ENCODE data around the gene SYNC.

Gene SYNC

DNA sequence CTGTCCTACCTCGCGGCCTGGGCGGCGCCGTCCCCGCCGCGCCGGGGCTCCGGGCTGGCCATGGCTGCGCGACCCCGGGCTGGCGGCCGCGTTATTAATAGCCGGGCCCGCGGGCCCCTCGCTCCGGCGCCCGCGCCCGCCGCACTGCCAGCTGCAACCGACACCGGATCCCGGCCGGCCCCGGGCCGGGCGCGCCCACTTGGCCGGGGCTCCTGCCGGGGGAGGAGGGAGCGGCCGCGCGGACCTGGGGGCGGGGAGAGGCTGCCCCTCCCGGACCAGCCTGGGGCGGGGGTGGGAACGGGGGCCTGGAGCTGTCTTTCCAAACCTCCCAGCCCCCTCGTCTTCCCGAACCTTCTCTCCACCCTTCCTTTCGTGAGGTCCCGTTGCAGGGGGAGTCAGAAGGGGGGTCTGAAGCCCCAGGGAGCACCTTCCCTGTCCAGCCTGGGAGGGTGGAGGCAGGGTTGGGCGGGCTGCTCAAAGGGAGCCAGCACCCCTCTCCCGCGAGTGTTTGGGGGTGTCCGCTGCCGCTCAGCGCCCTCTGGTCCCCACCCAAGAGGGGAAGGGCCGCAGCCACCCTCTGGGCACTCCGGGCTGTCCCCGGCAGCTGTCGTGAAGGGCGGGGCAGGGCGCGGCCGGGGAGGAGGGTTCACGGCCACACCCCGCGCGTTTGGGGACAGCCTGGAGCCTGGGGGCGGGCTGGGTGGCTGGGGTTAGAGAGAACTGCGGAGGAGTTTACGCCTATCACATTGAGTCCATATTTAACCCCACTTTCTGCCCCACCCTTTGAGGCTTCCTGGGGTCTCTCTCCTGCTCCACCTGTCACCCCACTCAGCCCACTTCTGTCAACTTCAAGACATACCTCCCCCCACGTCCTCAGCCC lies at the start of gene SYNC:
TSS of gene SYNC (minus strand) at position 172 of the 880 bp plus-strand sequence. CDS start at position 62, 110 bp downstream.
- no peak for FAIRE-seq
- peak; percentile 67 for DNase-seq (ENCODE audit: low spot score)

- no peak for DNase-seq (ENCODE audit: low spot score)
- FAIRE-seq, result no peak
Observed at GRCh38 chr1:32749771-32750170, 47.2 kb upstream of the SYNC start.

- no peak for DNase-seq (ENCODE audit: low spot score)
- no peak for FAIRE-seq
Observed at GRCh38 chr1:32749332-32749731, 46.8 kb upstream of the SYNC start.

- FAIRE-seq, result no peak
- DNase-seq (ENCODE audit: low spot score), result no peak
Observed at GRCh38 chr1:32748926-32749325, 46.4 kb upstream of the SYNC start.

- DNase-seq (ENCODE audit: low spot score) (no peak), FAIRE-seq (no peak)
Observed at GRCh38 chr1:32748348-32748747, 45.8 kb upstream of the SYNC start.

DNA sequence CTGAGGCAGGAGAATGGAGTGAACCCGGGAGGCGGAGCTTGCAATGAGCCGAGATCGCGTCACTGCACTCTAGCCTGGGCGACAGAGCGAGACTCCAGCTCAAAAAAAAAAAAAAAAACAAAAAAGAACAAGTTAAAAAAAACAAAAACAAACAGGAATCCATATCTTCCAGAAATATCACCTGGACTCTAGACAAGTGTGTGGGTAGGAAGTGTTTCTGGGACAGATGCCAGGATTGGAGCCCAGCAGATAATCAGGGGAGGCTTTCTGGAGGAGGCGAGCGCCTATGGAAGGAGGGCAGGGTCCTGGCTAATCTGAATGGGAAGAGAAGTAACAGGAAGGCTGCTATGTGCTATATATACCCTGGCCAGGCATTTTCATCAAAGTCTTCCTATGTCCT lies 43.6 kb upstream of the SYNC start:
- FAIRE-seq (no peak), DNase-seq (ENCODE audit: low spot score) (no peak)

GRCh38 chr1:32744071-32744425 lies 41.5 kb upstream of the SYNC start:
- DNase-seq (ENCODE audit: low spot score) (no peak), FAIRE-seq (no peak)

GRCh38 chr1:32743380-32744070 lies 41.0 kb upstream of the SYNC start:
- DNase-seq (ENCODE audit: low spot score) (no peak), FAIRE-seq (no peak)

GRCh38 chr1:32742956-32743355 lies 40.4 kb upstream of the SYNC start:
- no peak for FAIRE-seq
- DNase-seq (ENCODE audit: low spot score), result no peak

GRCh38 chr1:32742199-32742947 lies 39.8 kb upstream of the SYNC start:
- FAIRE-seq (no peak), DNase-seq (ENCODE audit: low spot score) (peak; percentile 36)

DNA sequence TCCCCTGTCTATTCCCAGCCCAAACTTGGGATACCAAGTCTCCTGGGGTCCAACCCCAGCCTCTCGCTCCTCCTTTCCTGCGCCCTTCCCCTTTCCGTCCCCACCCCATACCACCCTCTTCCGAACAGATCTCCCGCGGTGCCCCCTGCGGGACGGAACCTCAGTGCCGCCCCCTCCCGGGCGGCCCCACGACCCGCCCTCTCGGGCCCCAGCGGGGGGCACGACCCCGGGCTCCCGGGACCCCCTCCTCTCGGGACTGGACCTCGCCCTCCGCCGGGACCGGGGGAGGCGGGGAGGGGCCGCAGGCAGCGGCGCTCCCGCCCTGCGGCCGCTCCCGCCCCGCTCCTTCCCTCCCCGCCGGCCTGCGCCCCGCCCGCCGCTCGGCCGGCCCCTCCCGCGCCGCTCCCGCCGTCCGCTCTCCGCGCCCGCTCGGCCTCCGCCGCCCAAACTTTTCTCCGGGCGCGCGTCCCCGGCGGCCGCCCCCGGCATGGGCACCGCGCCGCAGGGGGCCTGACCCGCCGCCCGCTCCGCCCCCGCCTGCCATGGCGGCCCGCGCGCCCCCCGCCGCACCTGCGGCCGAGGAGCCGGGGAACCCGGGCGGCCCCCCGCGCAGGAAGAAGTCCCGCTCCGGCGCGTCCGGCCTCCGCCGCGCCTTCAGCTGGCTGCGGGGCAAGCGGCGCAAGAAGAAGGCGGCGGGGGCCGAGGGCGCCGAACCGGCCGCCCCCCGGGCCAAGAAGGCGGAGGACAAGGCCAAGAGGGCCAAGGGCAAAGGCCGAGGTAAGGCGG lies 39.0 kb upstream of the SYNC start:
- peak; percentile 78 for DNase-seq (ENCODE audit: low spot score)
- no peak for FAIRE-seq

DNA sequence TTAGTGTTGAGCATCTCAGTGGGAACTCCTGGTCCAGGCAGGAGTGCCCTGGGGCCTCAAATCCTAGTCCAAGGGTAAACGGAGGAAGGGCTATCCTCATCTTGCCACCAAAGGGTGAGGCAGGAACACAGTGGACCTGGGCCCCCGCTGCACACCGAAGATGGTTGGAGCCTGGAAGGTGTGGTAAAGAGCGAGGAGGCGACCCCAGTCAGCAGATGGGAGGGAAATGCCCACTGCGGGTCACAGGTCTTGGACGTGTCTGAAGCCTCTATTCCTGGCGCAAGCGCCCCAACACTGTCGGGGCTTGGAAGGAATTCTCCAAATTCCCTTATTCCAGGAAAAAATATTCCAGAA lies 38.5 kb upstream of the SYNC start:
- FAIRE-seq (no peak), DNase-seq (ENCODE audit: low spot score) (no peak)

DNA sequence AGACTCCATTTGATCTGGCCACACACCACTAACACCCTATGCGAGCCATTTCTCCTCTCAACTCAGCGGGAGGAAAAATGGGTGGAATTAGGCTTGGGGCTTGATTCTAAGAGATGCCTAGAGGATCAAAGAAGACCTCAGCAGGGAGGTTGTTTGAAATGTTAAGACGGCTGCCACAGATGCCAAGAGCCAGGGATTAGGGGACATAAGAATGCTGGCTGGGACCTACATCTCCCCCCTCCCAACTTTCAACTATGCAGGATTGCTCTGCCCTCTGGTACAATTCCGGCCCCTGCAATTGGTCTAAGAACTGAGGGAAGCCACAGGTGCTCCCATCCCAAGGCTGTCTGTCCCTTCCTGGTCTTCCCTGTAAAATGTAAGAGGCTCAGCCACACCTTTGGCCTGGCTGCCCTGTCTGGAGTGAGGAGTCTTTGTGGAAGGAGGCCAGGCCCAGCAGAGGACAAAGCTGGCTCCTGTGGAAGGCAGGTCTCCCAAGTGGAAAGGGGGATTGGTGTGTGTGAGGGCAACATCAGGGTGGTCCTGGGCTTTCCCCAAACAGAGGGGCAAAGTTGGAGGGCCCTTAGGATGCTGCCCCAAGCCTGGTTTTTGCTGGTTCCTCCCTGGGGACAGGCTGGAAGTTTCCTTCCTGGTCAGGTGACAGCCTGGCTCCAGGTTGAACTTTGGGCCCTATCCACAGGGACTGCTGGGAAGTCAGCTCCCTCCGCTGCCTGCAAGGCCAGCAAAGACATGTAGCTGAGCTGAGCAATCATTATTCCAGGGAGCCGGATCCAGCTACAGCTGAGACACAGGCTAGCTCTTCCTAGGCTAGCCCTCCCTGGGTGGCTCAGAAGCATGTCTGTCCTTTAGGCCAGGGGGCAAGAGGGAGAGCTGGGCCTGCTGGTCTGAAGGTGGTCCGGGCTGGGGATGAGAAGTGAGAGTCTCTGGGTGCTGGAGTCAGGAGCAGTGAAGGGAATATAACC lies 34.5 kb upstream of the SYNC start:
- FAIRE-seq (no peak), DNase-seq (ENCODE audit: low spot score) (no peak)

DNA sequence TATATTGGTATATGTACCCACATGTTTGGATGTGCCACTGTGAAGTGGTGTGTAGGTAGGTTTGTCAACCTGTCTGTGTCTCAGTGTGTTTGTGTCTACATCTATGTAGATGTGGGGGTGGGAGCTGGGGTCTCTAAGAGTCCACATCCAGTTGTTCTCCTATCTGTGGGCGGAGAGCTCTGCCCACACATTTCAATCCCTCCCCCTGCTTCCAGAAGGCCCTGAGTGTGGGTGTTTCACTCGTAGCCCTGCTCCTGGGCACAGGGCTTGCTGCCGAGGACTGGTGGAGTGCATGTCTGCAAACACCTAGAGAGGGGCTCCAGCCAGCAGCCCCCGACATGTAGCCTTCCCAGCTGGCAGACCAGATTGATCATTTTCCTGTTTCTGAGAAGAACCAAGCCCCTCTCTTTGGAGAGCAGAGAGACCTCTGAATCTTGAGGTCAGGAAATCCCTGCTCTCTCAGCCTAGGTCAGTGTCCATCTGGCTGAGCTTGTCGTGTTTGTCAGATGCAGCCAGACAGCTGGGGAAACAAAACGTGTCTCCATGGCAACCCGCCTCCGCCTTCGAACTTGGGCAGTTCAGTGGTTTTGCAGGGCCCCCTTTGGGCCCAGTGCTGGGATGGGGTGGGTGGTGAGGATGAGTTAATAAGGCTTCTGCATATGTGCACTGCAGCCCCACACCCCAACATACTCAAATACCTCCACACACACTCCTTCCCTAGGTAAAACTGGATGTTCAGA lies 31.2 kb upstream of the SYNC start:
- no peak for FAIRE-seq
- no peak for DNase-seq (ENCODE audit: low spot score)

- no peak for FAIRE-seq
- DNase-seq (ENCODE audit: low spot score), result no peak
Observed at GRCh38 chr1:32729254-32730046, 26.9 kb upstream of the SYNC start.

- FAIRE-seq (no peak), DNase-seq (ENCODE audit: low spot score) (no peak)
Observed at GRCh38 chr1:32728413-32729077, 26.0 kb upstream of the SYNC start.

GRCh38 chr1:32727876-32728275 lies 25.3 kb upstream of the SYNC start:
- DNase-seq (ENCODE audit: low spot score), result no peak
- FAIRE-seq, result no peak

DNA sequence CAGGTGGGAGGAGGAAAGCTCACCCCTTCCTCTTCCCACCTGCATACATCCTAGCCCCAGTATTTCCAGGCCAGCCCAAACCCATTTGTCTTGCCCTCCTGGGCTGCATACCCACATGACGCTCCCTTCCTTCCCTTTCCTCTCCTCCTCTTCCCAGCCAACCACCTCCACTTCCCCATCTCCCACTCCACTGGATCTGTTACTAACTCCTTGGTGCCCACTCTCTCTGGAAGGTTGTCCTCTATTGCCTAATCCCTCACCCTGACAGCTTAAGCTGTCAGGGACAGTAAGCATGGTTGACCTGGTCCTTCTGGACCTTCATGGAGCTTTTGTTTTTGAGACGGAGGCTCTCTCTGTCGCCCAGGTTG lies 23.0 kb upstream of the SYNC start:
- FAIRE-seq, result no peak

More for the DNA sequence above, 23.0 kb upstream of the SYNC start:
- no peak for DNase-seq (ENCODE audit: low spot score)

Data from urothelium cell line (cell line).